Rectal smooth muscle tissue (tissue), 1 donor: ENCODE measurements around the gene PRKAR1A.
"Not testable (repeated sequence)": the region's sequence is repeated elsewhere in the genome, so short reads cannot be mapped to it uniquely, and the experiment has no call there.

Source experiments
- H3K27ac ChIP-seq: one replicate; pipeline ENCODE4 v1.7.0; 2013; ENCODE audit warnings: low read depth, low read length, inconsistent platforms
- H3K27me3 ChIP-seq: one replicate; pipeline ENCODE4 v1.7.0; 2013; ENCODE audit warnings: low read length; ENCODE audit not compliant: control insufficient read depth, insufficient read depth
- H3K36me3 ChIP-seq: one replicate; pipeline ENCODE4 v1.7.0; 2013; ENCODE audit warnings: low read length; ENCODE audit not compliant: control insufficient read depth, insufficient read depth
- H3K4me1 ChIP-seq: one replicate; pipeline ENCODE4 v1.7.0; 2013; ENCODE audit warnings: low read length; ENCODE audit not compliant: control insufficient read depth, insufficient read depth
- H3K4me3 ChIP-seq: one replicate; pipeline ENCODE4 v1.7.0; 2013; ENCODE audit warnings: low read length
- H3K9ac ChIP-seq: one replicate; pipeline ENCODE4 v1.7.0; 2013; ENCODE audit warnings: low read length

The PRKAR1A gene

DNA sequence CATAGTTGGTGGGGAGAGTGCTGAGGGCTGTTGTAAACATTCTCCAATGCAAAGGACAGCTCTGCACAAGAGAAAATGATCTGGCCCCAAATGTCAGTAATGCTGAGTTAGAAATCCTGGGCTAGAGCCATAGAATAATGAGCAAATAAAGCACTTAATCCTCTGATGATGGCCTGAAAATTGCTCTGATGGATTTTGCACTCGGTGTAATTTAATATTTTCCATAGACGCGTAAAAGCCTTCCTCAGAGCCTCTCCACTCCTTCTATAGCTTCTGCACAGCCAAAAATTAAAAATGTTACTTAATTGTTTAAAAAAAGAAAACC, 65.2 kb downstream of the PRKAR1A start:
- Histone ChIP-seq H3K4me3 (no peak overlapping the region), H3K27ac (no peak overlapping the region), H3K9ac (no peak overlapping the region), H3K36me3 (no peaks in the 10 kb centered on the region), H3K4me1 (peaks cover 3% of the 10 kb centered on the region), H3K27me3 (no peaks in the 10 kb centered on the region)

DNA sequence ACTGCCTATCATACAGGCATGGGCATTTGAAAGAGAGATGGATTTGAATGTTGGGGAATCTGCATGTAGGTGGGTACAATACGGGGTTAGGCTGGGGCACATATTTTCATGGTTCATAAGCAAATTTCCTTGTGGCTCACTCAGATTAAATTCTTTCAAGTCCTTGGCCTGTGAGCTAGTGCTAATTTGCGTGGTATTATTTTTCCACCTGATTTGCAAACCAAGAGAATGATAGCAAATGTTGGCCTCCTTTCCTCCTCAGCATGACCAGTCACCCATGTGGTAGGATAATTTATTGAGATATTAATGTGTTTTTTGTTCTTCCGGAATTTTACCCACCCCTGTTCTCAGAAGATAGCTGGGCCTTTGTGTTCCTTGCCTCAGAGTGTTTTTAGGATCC, 66.0 kb downstream of the PRKAR1A start:
- Histone ChIP-seq H3K4me1 (peaks cover 3% of the 10 kb centered on the region), H3K27me3 (no peaks in the 10 kb centered on the region), H3K4me3 (no peak overlapping the region), H3K27ac (no peak overlapping the region), H3K9ac (no peak overlapping the region), H3K36me3 (no peaks in the 10 kb centered on the region)

DNA sequence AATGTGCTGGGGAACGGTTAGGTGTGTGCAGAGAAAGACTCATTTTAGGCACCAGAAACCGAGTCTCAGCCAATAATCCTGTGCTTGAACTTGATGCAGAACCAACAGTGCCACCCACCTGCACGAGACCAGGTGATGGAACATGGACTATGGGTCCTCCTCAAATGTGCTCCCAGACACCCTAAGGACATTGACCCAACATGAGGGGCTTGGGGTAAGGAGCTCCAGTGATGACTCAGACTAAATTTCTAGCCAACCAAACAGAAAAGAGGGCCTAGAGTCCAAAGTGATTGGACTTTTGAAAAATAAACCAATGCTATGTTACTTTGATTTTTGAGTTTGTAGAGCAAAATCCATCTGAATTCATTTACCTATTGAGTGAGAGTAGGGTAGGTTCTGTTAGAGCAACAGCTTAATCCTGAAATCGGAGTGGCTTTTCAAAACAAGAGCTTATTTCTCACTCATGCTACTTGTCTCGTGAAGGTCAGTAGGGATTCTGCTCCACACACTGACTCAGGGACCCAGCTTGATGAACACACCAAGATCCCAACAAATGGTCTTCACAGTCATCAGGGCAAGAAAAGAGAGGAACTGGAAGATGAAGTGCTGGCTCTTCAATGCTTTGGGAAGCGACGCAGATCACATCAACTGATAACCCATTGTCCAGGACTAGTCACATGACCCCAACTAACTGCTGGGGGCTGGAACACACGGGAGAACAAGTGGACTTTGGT, 67.1 kb downstream of the PRKAR1A start:
- Histone ChIP-seq H3K4me1 (peaks cover 3% of the 10 kb centered on the region), H3K27me3 (no peaks in the 10 kb centered on the region), H3K9ac (no peak overlapping the region), H3K27ac (no peak overlapping the region), H3K4me3 (no peak overlapping the region), H3K36me3 (no peaks in the 10 kb centered on the region)

DNA sequence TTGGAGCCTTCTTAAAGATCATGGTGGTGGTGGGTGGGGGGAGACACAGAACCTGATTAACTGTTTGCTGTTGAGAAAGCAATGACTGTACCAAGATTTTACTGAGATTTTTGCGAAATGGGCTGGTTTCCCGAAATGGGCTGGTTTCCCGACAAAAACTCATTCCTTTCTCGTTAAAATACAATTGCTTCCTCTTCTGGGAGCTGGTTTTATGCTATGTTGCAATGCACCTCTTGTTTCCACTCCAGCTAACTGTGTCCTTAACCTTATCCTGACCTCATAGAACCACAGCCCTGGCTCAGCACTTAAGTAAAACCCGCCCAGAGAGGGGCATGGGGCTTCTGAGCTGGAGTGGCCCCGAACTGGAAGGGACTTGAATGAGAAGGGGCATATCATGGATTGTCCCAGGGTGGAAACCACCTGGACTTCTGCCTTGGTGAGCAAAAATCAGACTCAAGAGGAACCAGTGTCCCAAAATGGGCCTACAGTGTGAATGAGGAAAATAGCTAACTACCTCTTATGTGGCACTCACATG, 68.1 kb downstream of the PRKAR1A start:
- Histone ChIP-seq H3K4me1 (peaks cover 3% of the 10 kb centered on the region), H3K4me3 (no peak overlapping the region), H3K36me3 (no peaks in the 10 kb centered on the region), H3K9ac (peak overlapping the region; percentile 21), H3K27ac (no peak overlapping the region), H3K27me3 (no peaks in the 10 kb centered on the region)

DNA sequence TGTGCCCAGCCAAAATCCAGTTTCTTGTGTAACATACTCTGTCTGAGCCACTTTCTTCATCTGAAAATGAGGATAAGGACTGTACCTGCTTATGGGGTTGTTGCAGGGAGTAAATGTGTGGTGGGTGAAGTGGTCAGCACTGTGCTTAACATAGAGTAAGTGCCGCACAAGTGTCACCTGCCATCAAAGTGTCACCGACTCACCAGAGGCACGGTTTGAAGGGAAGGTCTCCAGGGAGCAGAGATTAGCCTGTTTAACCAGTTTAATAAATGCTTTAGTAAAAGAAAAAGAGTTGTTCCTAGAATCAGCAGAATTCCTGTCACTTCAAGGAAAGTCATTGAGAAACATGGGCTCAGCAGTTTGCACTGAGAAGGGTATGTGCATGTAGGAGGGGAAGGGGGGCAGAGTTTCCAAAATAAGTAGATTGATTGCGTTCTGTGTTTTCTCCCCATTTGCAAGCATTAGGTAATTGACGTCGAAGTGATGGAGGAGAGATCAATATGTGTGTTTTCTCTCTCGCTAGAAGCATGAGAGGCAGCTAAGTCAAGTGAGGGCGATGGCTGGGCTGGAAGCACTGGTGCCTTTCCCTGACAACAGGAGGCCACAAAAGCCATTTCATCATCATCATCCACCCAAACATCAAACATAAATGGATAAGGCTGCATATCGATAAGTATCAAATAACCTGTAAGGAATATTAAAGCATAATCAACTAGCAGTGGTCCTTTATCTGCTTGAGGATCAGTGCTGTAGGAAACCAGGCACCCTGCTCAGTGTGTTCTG, 69.8 kb downstream of the PRKAR1A start:
- Histone ChIP-seq H3K36me3 (no peaks in the 10 kb centered on the region), H3K4me1 (peaks cover 3% of the 10 kb centered on the region), H3K27ac (no peak overlapping the region), H3K27me3 (no peaks in the 10 kb centered on the region), H3K4me3 (no peak overlapping the region), H3K9ac (no peak overlapping the region)

DNA sequence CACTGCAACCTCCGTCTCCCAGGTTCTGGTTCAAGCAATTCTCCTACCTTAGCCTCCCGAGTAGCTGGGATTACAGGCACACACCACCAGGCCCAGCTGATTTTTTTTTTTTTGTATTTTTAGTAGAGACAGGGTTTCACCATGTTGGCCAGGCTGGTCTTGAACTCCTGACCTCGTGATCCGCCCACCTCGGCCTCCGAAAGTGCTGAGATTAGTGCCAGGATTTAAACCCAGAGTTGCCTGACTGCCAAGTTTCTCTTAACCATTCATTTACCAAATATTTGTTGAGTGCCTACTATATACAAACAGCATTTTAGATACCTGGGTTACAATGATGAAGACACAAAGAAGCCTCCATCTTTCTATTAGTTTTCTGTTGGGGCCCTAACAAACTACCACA, 70.6 kb downstream of the PRKAR1A start:
- H3K4me1 ChIP-seq, H3K27ac ChIP-seq, H3K4me3 ChIP-seq, H3K9ac ChIP-seq, H3K27me3 ChIP-seq, H3K36me3 ChIP-seq: not testable (repeated sequence)

DNA sequence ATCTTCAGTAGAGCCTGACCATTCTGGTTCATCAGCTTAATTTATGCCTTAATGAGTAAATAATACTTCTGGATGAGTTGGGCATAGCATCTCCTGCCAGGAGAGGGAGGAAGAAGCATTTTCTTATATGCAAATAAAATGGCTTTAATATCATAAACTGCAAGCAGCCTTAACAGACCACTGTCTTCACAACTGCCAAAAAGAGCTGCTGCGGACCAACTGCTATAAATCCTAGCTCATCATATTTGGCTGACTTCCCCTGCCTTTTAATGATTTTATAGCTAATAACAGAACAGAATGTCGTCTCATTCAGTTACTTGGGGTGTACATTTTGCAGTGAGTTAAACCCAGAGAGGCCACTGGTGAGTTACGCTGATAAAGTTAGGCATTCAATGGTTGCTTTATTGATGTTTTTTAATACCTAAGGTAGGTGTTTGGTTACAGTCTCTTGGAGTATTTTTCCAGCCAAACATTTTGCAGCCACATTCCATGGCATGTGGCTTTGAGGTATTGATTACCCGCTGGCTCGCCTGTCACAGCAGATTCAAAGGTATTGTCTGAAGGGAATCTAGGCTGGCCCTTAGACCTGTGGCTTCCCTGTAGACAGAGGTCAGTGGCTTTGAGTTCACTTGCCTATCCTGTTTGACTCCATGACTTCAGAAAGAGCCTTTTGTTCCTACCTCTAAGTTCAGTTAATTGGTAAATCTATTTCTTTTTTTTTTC, 72.5 kb downstream of the PRKAR1A start:
- H3K9ac ChIP-seq = no peak overlapping the region
- peaks cover 3% of the 10 kb centered on the region for H3K4me1 ChIP-seq
- no peak overlapping the region for H3K4me3 ChIP-seq
- H3K27ac ChIP-seq = no peak overlapping the region
- no peaks in the 10 kb centered on the region for H3K36me3 ChIP-seq
- no peaks in the 10 kb centered on the region for H3K27me3 ChIP-seq

DNA sequence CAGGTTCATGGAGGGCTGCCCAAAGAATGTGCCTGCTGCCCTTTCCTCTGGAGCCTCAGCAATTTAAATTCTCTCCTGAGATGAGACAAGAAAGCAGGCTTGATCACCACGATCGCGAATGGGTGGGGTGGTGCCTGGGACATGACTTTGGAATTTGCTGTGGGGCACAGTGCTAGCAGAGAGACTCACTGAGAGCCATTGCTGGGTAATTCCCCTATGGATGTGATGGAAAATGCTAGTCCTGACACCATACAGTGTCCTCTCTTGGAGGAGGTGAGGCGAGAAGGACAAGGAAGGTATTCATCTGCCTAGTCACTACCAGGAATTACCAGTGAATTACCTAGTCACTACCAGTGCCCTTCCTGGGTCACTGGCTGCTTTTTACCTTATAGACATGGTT, 73.4 kb downstream of the PRKAR1A start:
- Histone ChIP-seq H3K4me1 (peaks cover under 1% of the 10 kb centered on the region), H3K4me3 (no peak overlapping the region), H3K27me3 (no peaks in the 10 kb centered on the region), H3K9ac (no peak overlapping the region), H3K36me3 (no peaks in the 10 kb centered on the region), H3K27ac (no peak overlapping the region)

DNA sequence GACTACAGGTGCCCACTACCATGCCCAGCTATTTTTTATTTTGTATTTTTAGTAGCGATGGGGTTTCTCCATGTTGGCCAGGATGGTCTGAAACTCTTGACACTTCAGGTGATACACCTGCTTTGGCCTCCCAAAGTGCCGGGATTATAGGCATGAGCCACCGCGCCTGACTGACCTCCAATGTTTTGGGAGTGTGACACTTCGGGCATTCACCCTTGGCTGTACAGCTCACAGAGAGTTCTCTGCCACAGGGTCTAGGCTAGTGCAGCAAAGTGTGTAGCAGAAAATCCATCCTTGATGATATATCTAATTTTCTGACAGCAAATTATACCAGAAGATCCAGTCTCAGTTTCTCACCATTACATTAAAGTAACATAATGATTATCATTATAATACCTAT, 74.8 kb downstream of the PRKAR1A start:
- no peak overlapping the region for H3K9ac ChIP-seq
- no peaks in the 10 kb centered on the region for H3K4me1 ChIP-seq

DNA sequence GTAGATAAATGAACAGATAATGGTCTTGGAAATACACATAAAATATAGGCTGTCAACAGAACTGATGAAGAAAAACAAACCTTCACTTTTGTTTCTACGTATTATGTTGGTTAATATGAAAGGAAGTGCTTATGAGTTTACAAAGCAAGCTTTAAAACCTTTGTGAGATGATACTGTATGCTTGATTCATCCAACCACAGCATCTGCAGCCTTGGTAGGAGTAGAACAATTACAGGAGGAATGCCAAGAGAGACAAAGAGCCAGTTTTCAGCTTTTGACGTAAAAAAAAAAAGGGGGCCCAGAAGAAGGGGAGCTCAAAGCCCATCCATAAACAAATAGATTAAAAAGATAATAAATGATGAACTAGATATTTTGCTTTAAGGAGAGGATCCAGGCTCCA, 75.6 kb downstream of the PRKAR1A start:
- H3K9ac ChIP-seq = no peak overlapping the region
- H3K4me1 ChIP-seq = no peaks in the 10 kb centered on the region
- H3K27ac ChIP-seq = no peak overlapping the region
- H3K4me3 ChIP-seq = no peak overlapping the region
- no peaks in the 10 kb centered on the region for H3K36me3 ChIP-seq
- H3K27me3 ChIP-seq = no peaks in the 10 kb centered on the region

More for the DNA sequence above, 74.8 kb downstream of the PRKAR1A start:
- no peak overlapping the region for H3K27ac ChIP-seq
- H3K36me3 ChIP-seq = no peaks in the 10 kb centered on the region
- no peaks in the 10 kb centered on the region for H3K27me3 ChIP-seq
- H3K4me3 ChIP-seq = no peak overlapping the region

DNA sequence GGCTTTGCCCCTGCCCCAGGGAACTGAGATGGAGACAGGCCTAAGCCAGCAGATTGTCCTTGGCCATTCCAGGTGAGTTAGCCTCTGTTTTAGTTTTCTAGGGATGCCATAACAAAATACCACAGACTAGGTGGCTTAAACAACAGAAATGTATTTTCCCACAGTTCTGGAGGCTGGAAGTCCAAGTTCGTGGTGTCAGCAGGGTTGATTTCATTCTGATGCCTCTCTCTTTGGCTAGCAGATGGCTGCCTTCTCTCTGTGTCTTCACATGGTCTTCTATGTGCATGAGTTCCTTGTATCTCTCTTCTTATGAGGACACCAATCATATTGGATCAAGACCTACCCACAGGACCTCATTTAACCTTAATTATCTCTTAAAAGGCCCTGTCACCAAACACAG, 76.1 kb downstream of the PRKAR1A start:
- H3K4me1 ChIP-seq = no peaks in the 10 kb centered on the region

DNA sequence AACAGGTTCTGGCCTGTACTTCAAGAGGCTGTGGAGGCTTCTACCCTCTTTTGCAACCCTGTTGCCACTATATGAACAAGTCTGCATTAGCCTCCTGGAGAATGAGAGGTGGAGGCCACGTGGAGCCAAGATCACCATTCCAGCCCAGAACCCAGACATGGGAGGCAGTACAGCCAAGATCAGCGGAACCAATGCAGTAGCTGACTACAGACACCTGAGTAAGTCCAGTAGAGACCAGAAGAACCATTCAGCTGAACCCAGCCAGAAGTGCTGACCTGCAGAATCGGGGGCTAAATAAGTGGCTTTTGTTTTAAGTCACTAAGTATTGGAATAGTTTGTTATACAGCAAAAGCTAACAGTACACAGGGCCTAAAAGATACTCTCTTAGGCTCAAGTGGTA, 76.9 kb downstream of the PRKAR1A start:
- no peaks in the 10 kb centered on the region for H3K36me3 ChIP-seq
- H3K27ac ChIP-seq = no peak overlapping the region
- H3K4me3 ChIP-seq = no peak overlapping the region
- no peaks in the 10 kb centered on the region for H3K27me3 ChIP-seq
- H3K4me1 ChIP-seq = no peaks in the 10 kb centered on the region
- no peak overlapping the region for H3K9ac ChIP-seq

More for the DNA sequence above, 76.1 kb downstream of the PRKAR1A start:
- Histone ChIP-seq H3K27ac (no peak overlapping the region), H3K27me3 (no peaks in the 10 kb centered on the region), H3K36me3 (no peaks in the 10 kb centered on the region), H3K9ac (no peak overlapping the region), H3K4me3 (no peak overlapping the region)
